Adipose tissue (tissue), 3 donors: ENCODE data around the gene KIAA0930. TPM values are rescaled to one million over a fixed set of nuclear protein-coding genes. Genes with fewer than 3 reads are reported as not detected.

ENCODE experiments used
- H3K27ac ChIP-seq: one replicate; pipeline ENCODE4 v1.5.1; 2013; ENCODE audit warnings: low read depth, low read length
- whole genome bisulfite sequencing, 3 donors: extraction: QIAGEN DNeasy Blood & Tissue Kit; methylation state at CpG; one replicate each; pipeline ENCODE4 v1.1.7; 2013; 5-methylcytosine and 5-hydroxymethylcytosine counted together
- polyA plus RNA-seq, 3 donors: library from polyadenylated mRNA; stranded (reverse); fragments of 200-250 nt; gene quantifications; one replicate each; pipeline ENCODE4 v1.2.3, GENCODE V29; 2013
- donor health status: healthy with polysubstance abuse.
- donor health status: Bipolar disorder and iron deficiency.
- donor health status: healthy.

Gene KIAA0930
- polyA plus RNA-seq, 3 donors, result 16.1 to 31.6 (median 26.2) TPM

DNA sequence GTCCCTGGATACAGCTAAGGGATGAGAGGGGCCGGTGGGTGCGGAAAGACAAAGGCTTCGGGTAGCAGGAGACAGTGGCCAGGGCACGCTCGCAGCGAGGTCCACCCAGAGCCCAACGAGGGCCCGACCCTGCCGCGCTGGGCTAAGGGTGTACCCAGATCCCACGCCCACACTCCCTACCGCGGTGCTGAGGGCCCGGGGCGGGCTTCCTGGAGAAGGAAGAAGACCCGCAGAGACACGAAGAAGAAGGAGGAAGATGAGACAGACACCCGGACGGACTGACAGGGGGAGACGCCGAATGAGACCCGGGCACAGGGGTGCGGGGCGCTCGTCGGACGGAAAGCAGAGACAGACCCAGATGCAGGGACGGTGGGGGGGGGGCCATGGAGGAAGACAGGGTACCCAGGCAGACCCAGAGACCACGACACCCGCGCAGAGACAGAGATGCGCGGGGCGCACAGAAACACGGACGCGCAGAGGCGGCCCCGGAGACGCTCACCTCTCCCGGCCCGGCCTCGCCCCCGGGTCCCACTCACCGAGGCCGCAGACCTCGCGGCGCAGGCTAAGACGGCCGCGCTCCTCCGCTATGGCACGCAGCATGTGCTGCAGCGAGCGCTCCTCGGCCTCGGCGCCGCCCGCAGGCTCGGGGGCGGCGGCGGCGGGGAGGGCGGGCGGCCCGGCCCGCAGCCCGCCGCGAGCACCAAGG, 437 bp downstream of the KIAA0930 start:
- 1 to 3% (median 1%) methylated on average over 53 to 72 of the region's 73 CpGs for WGBS, 3 donors
- H3K27ac ChIP-seq, result no peak overlapping the region

DNA sequence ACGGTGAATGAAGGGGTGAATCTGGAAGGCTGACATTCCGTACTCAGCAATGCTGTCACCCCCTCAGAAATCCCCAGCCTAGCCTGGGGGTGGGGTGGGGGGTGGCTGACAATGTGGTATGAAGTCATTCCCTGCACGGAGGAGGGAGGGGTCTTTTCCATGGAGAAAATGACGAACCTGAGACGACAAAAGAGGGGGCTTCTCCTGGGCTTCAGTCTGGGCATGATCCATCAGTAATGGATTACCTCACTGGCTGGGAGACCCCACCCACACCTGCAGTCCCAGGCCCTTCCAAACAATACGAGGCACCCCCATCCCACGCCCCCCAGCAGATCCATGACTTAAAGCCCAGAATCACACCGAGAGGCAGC, 1.0 kb downstream of the KIAA0930 start:
- 25 to 57% (median 31%) methylated on average over 8 of the region's 8 CpGs for WGBS, 3 donors
- H3K27ac ChIP-seq, result no peak overlapping the region

DNA sequence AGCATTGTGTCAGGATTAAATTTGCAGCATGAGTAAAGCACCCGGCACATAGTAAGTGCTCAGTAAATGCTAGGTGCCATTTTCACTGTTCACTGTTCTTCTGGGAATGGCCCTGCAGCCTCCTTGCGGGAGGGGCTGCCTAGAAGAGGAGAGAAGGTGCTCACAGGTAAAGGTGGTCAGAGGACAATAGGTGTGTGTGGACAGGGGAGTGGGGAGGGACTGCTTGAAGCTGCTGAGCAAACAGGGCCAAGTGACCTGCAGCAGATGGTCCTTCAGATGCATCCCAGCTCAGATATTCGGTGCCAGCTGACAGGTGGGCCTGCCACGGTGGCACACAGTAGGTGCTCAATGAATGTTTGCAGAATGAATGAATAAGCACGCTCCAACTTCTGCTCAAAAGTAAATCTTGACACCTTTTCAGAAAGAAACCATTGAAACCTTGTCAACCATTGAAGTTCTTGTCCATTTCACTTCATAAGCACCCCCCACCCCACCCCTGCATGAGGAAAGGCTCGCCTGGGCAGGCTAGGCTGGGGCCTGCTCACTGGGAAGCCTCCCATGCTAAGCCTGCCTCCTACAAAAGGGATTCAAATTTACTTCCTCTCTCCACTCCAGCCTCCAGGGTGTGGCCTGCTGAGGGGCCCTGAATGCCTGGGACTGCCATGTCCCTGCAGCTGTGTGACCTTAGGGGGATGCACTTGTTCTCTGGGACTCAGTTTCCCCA, 1.6 kb downstream of the KIAA0930 start:
- H3K27ac ChIP-seq, result no peak overlapping the region
- WGBS, 3 donors, result 74 to 78% (median 74%) methylated on average over 6 of the region's 6 CpGs

DNA sequence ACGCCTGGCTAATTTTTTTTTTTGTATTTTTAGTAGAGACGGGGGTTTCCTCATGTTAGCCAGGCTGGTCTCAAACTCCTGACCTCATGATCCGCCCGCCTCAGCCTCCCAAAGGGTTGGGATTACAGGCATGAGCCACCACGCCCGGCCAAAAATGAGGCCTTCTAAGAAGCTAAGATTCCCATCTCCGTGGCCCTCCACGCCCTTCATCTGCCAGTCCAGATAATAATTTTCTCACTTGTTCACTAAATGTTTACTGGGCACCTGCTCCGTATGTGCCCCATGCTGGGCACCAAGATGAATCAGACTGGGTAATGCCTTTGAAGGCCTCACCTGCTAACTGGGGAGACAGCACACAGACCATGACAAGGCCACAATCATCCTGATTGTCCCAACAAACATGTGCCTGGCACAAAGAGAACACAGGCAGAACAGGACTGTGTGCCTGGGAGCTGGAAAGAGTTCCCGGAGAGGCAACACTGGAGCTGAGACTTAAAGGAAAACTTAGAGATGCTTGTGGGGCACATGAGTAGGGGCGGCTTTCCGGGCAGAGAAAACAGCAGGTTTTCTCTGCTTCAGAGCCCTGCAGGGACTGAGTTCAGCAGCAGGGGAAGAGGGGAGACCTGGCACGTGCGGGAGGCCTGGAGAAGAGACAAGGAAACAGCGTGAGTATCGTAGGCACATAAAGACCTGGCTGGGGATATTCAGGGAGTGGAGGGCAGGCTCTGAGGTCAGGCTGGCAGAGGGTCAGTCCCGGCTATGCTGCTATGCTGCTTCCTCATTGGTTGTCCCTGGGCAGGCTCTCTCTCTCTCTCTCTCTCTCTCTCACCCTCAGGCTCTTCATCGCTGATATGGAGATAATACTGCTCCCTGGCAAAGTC, 2.4 kb downstream of the KIAA0930 start:
- H3K27ac ChIP-seq, result no peak overlapping the region
- 90 to 92% (median 91%) methylated on average over 18 of the region's 18 CpGs for WGBS, 3 donors

DNA sequence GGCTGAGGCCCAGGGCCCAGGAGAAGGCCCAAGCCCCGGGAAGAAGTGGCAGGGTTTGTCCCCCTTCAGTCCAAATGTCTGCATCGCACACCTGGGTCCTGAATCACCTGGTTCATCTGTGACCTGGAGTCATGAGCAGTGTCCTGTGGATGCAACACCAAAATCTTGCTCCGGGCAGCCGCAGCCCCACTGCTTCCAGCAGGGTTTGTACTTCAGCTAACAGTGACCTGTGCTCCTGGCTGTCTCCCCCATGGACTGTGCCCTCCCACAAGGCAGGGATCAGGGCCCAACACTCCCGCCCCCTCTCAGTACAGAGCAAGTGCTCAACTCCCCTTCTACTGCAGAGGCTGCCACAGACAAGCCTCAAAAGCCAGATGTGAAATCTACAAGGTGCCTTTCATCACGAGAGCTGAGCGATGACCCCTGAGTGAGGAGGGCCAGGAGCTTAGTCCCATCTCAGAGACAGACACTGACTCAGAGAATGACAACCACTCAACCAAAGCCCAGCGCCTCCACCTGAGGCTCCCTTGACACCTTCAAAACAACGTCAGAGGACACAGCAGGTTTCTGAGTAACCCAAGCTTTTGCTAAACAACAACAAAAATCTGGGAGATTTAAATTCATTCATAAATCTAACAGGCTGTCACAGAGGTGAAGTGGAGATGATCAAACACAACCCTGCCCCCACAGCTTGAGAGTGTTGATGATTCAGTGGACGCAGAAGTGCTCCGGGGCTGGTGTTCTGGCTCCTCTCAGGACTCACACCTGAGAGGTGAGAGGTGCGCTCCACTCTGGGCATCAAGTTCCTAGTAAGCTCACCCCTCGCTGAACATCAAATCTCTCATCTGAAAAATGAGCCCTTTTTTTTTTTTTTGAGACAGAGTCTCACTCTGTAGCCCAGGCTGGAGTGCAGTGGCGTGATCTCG, 3.4 kb downstream of the KIAA0930 start:
- no peak overlapping the region for H3K27ac ChIP-seq
- 91 to 94% (median 93%) methylated on average over 15 of the region's 15 CpGs for WGBS, 3 donors

DNA sequence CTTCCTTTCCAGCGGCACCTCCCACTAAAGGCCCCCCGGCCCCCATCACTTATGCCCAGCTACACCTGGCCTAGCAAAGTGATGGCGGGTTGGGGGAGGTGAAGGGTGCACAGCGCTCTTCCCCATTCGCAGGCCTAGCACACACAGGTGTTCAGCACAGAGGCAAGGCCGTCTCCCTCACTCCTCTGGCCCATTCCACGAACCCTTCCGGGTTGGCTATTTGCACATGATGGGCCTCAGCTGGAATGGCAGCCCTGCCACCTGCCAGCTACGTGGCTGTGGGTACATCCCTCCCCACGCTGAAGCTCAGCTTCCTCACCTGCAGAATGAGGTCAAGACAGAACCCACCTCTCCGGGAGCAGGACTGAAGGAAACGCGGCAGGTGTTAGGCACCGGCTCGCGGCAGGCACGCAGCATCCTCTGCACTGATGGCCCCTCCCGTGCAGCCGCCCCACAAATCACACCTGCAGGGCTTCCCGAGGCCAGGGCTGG, 4.8 kb downstream of the KIAA0930 start:
- no peak overlapping the region for H3K27ac ChIP-seq
- 41 to 85% (median 84%) methylated on average over 20 of the region's 20 CpGs for WGBS, 3 donors

DNA sequence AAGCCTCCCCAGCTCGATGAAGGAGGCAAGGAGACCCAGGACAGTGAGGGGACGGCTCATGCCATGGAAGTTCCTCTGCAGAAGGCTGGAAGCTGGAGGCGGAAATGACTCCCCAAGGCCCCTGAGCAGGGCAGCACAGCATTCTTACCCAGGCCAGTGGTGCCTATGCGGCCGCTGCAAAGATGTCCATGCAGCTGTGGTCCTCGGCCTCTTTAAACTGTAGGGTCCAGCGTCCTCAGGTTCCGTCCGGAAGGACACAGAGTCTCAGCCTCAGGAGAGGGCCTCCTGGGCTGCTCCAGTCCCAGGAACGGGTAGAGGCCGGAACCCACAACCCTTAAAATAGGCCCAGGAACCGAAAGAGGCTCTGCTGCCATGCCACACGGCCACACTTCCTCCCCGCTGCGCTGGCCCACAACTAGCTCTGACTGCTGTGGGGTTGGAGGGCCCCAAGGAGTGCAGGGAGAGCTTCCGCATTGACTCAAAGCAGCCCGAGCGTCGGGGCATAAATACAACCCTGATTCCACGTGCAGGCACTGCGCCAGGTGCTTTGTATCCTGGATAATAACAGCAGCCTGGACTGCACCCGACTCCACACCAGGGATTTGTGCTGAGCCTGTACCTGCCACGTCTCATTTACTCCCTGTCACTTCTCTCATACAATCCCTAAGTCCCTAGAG, 5.5 kb downstream of the KIAA0930 start:
- 47 to 80% (median 53%) methylated on average over 23 of the region's 23 CpGs for WGBS, 3 donors
- H3K27ac ChIP-seq, result no peak overlapping the region

GRCh38 chr22:45233827-45234226, 6.9 kb downstream of the KIAA0930 start:
- WGBS, 3 donors, result 87 to 91% (median 88%) methylated on average over 9 to 10 of the region's 10 CpGs
- no peak overlapping the region for H3K27ac ChIP-seq

- H3K27ac ChIP-seq, result no peak overlapping the region
- WGBS, 3 donors, result 86 to 91% (median 89%) methylated on average over 10 of the region's 10 CpGs
Measured at GRCh38 chr22:45233386-45233785, 7.3 kb downstream of the KIAA0930 start.

- no peak overlapping the region for H3K27ac ChIP-seq
Measured at GRCh38 chr22:45231293-45231692, 9.4 kb downstream of the KIAA0930 start.

GRCh38 chr22:45230026-45230721, 10.5 kb downstream of the KIAA0930 start:
- WGBS, 3 donors, result 72 to 90% (median 73%) methylated on average over 15 to 16 of the region's 16 CpGs
- peak overlapping the region; percentile 52 for H3K27ac ChIP-seq

More at GRCh38 chr22:45231293-45231692, 9.4 kb downstream of the KIAA0930 start:
- WGBS, 3 donors, result 83 to 95% (median 84%) methylated on average over 2 of the region's 2 CpGs

- H3K27ac ChIP-seq, result no peak overlapping the region
- 86 to 97% (median 91%) methylated on average over 10 to 13 of the region's 13 CpGs for WGBS, 3 donors
Measured at GRCh38 chr22:45229181-45229580, 11.5 kb downstream of the KIAA0930 start.

- 67 to 95% (median 73%) methylated on average over 7 to 8 of the region's 8 CpGs for WGBS, 3 donors
- H3K27ac ChIP-seq, result no peak overlapping the region
Measured at GRCh38 chr22:45228401-45228754, 12.3 kb downstream of the KIAA0930 start.

DNA sequence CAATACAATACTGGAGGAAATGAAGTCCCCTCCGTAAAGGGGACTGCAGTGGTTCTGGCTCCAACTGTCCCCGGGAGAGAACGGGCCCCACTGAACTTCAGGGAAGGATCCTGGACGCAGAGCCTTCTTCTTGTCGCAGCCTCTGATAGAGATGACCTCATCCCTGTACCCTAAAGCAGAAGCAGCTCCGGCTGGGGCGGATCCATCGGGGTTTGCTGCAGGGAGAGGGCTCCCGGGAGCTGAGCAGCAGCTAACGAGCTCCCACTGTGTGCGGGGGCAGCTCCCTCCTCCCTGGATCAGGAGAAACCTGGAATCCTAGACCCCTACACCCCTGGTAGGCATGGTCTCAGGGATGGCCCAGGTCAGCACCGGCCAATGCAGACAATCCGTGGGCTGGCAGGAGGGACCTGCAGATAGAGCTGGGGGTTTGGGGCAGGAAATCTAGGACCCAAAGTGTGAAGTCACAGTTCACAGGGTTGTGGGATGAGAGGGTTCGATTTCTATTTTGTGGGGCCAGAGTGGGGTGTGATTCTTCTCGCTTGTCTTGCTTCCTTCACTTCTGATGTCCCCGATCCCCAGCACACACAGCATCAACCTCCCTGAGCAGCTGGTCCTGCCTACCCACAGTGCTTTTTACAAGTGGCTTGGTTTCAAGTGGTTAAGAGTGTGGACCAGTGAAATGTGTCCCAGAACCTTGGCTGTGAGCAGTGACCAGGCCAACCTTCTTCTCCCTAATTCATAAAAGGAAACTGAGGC, 12.9 kb downstream of the KIAA0930 start:
- no peak overlapping the region for H3K27ac ChIP-seq
- WGBS, 3 donors, result 64 to 86% (median 66%) methylated on average over 16 of the region's 16 CpGs

- WGBS, 3 donors, result 52 to 66% (median 58%) methylated on average over 17 of the region's 17 CpGs
- no peak overlapping the region for H3K27ac ChIP-seq
Measured at GRCh38 chr22:45226503-45227186, 14.0 kb downstream of the KIAA0930 start.
